Stomach smooth muscle (tissue), 2 donors: ENCODE results near the gene PCCB.
"Not testable (repeated sequence)": the region's sequence is repeated elsewhere in the genome, so short reads cannot be mapped to it uniquely, and the experiment has no call there.

Source experiments
- H3K27ac ChIP-seq: one replicate; pipeline ENCODE4 v1.7.0; 2013; ENCODE audit warnings: mild to moderate bottlenecking, low read length, inconsistent platforms
- H3K27me3 ChIP-seq, 2 donors: one replicate each; pipeline ENCODE4 v1.7.0; 2013; ENCODE audit warnings: low read length in 2 of 2; ENCODE audit not compliant: insufficient read depth in 2 of 2, control insufficient read depth in 1 of 2
- H3K36me3 ChIP-seq, 2 donors: one replicate each; pipeline ENCODE4 v1.7.0; 2013; ENCODE audit warnings: low read length in 2 of 2; ENCODE audit not compliant: control insufficient read depth in 2 of 2, insufficient read depth in 2 of 2
- H3K4me1 ChIP-seq: one replicate; pipeline ENCODE4 v1.7.0; 2013; ENCODE audit warnings: low read length; ENCODE audit not compliant: control insufficient read depth, insufficient read depth
- H3K4me3 ChIP-seq, 2 donors: one replicate each; pipeline ENCODE4 v1.7.0; 2013; ENCODE audit warnings: low read length in 2 of 2
- H3K9ac ChIP-seq, 2 donors: one replicate each; pipeline ENCODE4 v1.7.0; 2013; ENCODE audit warnings: low read length in 2 of 2, mild to moderate bottlenecking in 1 of 2
- H3K9me3 ChIP-seq, 2 donors: one replicate each; pipeline ENCODE4 v1.7.0; 2013; ENCODE audit warnings: low read length in 2 of 2; ENCODE audit not compliant: control insufficient read depth in 2 of 2
- donor health status: healthy.
- donor health status: Pancreatic carcinoma.

PCCB gene

GRCh38 chr3:136311968-136312367 lies 61.8 kb downstream of the PCCB start:
- H3K36me3 ChIP-seq, result peaks cover 2 to 4% of the 10 kb centered on the region in 2 donors

DNA sequence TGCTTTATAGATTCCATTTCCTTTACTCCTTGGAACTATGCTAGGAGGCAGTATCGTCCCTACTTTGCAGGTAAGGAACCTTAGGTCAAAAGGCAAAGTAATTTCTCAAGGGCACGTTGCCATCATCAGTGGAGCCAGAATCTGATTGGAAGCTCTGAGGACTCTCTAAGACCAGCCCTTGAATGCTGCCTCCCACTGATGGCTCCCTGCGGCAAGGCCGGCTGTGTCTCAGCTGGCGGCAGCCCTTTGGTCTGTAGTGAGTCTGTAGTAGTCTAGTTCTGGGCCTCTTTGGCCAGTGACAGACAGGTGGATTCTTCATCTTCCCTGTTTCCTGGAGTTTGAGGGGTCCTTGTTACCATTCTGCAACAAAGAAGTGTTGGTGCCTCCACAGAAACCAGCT lies 76.2 kb downstream of the PCCB start:
- Histone ChIP-seq H3K4me1 (no peaks in the 10 kb centered on the region), H3K9me3 (peaks cover 0 to 3% of the 10 kb centered on the region in 2 donors), H3K9ac (no peak overlapping the region), H3K4me3 (no peak overlapping the region), H3K27me3 (no peaks in the 10 kb centered on the region), H3K36me3 (peaks cover 21 to 34% of the 10 kb centered on the region in 2 donors), H3K27ac (no peak overlapping the region)

More at GRCh38 chr3:136311968-136312367, 61.8 kb downstream of the PCCB start:
- Histone ChIP-seq H3K27ac (no peak overlapping the region), H3K27me3 (no peaks in the 10 kb centered on the region), H3K4me1 (no peaks in the 10 kb centered on the region), H3K9ac (no peak overlapping the region), H3K4me3 (no peak overlapping the region), H3K9me3 (no peaks in the 10 kb centered on the region)

- Histone ChIP-seq H3K27ac (no peak overlapping the region), H3K9ac (no peak overlapping the region), H3K4me3 (no peak overlapping the region), H3K4me1 (no peaks in the 10 kb centered on the region), H3K27me3 (no peaks in the 10 kb centered on the region), H3K9me3 (no peaks in the 10 kb centered on the region), H3K36me3 (peaks cover 21 to 33% of the 10 kb centered on the region in 2 donors)
Measured at GRCh38 chr3:136327671-136328070, 77.5 kb downstream of the PCCB start.

DNA sequence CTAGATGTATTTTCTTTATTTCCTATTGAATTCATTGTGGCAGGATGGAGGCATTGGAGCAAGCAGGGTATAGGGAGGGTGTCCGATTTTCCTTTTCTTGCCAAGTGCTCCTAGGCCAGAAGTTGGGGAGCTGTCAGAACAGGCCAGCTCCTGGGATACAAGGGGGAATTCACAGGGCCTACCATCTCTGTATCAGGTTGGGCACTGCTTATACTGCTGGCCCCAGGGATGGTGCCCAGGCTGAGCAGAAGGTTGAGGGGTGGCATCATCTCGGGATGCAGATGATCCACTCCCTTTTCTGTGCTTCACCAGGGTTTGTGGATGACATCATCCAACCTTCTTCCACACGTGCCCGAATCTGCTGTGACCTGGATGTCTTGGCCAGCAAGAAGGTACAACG lies 79.5 kb downstream of the PCCB start:
- H3K36me3 ChIP-seq, result peaks cover 30 to 41% of the 10 kb centered on the region in 2 donors

DNA sequence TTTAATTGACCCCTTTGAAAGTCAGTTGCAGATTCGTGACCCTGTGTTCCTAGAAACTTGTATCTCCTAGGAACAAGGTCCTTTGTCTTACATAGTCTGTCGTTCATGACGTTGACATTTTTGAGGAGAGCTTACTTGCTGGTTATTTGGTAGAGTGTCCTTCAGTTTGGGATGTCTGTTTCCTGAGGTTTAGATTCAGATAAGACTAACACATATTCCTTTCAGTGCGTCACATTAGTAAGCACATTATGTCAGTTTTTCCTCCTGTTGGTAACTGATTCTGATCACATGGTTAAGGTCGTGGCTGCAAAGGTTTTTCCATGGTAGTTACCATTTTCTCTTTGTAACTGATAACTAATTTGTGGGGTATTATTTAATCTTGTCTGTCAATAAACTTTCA lies 80.8 kb downstream of the PCCB start:
- Histone ChIP-seq H3K9me3 (no peaks in the 10 kb centered on the region), H3K4me1 (no peaks in the 10 kb centered on the region), H3K9ac (no peak overlapping the region), H3K36me3 (peaks cover 30 to 50% of the 10 kb centered on the region in 2 donors), H3K4me3 (no peak overlapping the region), H3K27me3 (no peaks in the 10 kb centered on the region), H3K27ac (no peak overlapping the region)

More for the DNA sequence above, 79.5 kb downstream of the PCCB start:
- no peak overlapping the region for H3K4me3 ChIP-seq
- no peak overlapping the region for H3K9ac ChIP-seq
- no peaks in the 10 kb centered on the region for H3K27me3 ChIP-seq
- H3K9me3 ChIP-seq, result no peaks in the 10 kb centered on the region
- H3K27ac ChIP-seq, result no peak overlapping the region
- no peaks in the 10 kb centered on the region for H3K4me1 ChIP-seq

DNA sequence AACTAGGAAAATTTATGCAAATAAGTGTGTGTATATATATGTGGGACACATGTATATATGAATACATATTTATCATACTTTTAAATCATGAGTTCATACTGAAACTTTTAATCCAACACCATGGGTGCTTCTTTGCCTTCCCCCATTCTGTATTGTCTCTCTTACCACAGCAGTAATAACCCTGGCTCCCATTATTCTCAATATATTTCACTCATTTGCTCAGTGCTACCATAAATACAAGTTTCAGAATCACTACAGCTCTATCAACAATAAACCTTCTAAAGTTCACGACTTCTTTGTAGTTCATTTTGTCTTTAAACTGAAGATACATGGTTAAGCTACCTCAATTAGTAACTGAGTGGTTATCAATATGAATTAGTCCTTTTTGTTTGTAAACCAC lies 82.2 kb downstream of the PCCB start:
- Histone ChIP-seq H3K4me3 (no peak overlapping the region), H3K9ac (no peak overlapping the region), H3K4me1 (no peaks in the 10 kb centered on the region), H3K27ac (no peak overlapping the region), H3K9me3 (no peaks in the 10 kb centered on the region), H3K27me3 (no peaks in the 10 kb centered on the region), H3K36me3 (peaks cover 27 to 39% of the 10 kb centered on the region in 2 donors)

- Histone ChIP-seq H3K36me3 (peaks cover 25 to 35% of the 10 kb centered on the region in 2 donors), H3K27ac (no peak overlapping the region), H3K9ac (no peak overlapping the region), H3K27me3 (no peaks in the 10 kb centered on the region), H3K4me1 (no peaks in the 10 kb centered on the region), H3K4me3 (no peak overlapping the region), H3K9me3 (no peaks in the 10 kb centered on the region)
Measured at GRCh38 chr3:136332776-136333175, 82.6 kb downstream of the PCCB start.

DNA sequence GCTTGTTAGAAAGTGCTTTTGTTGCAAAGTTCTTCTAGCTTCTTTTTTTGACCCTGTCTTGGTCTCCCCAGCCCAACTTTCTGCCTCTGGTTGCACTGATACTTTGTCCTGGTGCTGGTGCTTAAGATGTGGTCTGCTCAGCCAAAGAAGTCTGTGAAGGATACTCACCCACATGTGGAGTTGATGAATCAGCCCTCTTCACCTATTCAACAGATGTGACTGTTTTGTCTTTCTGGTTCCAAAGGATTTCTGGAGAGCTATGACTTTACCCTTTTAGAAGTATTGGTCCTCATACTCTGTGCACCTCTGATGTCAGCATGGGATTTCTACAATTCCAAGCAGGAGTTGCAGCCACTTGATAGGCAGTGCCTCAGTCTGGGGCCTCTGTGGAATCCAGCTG lies 84.1 kb downstream of the PCCB start:
- Histone ChIP-seq H3K36me3 (peaks cover 21% of the 10 kb centered on the region in 2 donors), H3K27me3 (no peaks in the 10 kb centered on the region), H3K27ac (no peak overlapping the region), H3K9me3 (no peaks in the 10 kb centered on the region), H3K9ac (no peak overlapping the region), H3K4me3 (no peak overlapping the region), H3K4me1 (no peaks in the 10 kb centered on the region)

- H3K4me3 ChIP-seq, H3K9ac ChIP-seq, H3K27me3 ChIP-seq, H3K4me1 ChIP-seq, H3K9me3 ChIP-seq, H3K27ac ChIP-seq: not testable (repeated sequence)
- H3K36me3 ChIP-seq, result peaks cover 19 to 24% of the 10 kb centered on the region in 2 donors
Measured at GRCh38 chr3:136334726-136335125, 84.6 kb downstream of the PCCB start.

GRCh38 chr3:136336329-136337100 lies 86.4 kb downstream of the PCCB start:
- H3K27me3 ChIP-seq, result no peaks in the 10 kb centered on the region
- H3K36me3 ChIP-seq, result peaks cover 24 to 32% of the 10 kb centered on the region in 2 donors
- H3K9me3 ChIP-seq, result no peaks in the 10 kb centered on the region
- no peaks in the 10 kb centered on the region for H3K4me1 ChIP-seq
- H3K4me3 ChIP-seq, result no peak overlapping the region
- H3K9ac ChIP-seq, result no peak overlapping the region
- no peak overlapping the region for H3K27ac ChIP-seq

- Histone ChIP-seq H3K4me1 (peaks cover 6% of the 10 kb centered on the region), H3K36me3 (peaks cover 12 to 15% of the 10 kb centered on the region in 2 donors), H3K9me3 (no peaks in the 10 kb centered on the region), H3K9ac (peak overlapping the region in 1 of 2 donors; percentile 13), H3K27me3 (no peaks in the 10 kb centered on the region), H3K4me3 (no peak overlapping the region), H3K27ac (no peak overlapping the region)
Measured at GRCh38 chr3:136343446-136343845, 93.3 kb downstream of the PCCB start.
